HG03571 (cell line): Measurements from ENCODE around the gene FAM200C.
"Not testable (repeated sequence)": the region's sequence is repeated elsewhere in the genome, so short reads cannot be mapped to it uniquely, and the experiment has no call there.

ENCODE experiments used
- ATAC-seq: cut with Tn5 transposase; IDR thresholded peaks from one replicate; pipeline ENCODE4 v1.9.1; 2021; ENCODE audit not compliant: unreplicated experiment

Gene FAM200C

DNA sequence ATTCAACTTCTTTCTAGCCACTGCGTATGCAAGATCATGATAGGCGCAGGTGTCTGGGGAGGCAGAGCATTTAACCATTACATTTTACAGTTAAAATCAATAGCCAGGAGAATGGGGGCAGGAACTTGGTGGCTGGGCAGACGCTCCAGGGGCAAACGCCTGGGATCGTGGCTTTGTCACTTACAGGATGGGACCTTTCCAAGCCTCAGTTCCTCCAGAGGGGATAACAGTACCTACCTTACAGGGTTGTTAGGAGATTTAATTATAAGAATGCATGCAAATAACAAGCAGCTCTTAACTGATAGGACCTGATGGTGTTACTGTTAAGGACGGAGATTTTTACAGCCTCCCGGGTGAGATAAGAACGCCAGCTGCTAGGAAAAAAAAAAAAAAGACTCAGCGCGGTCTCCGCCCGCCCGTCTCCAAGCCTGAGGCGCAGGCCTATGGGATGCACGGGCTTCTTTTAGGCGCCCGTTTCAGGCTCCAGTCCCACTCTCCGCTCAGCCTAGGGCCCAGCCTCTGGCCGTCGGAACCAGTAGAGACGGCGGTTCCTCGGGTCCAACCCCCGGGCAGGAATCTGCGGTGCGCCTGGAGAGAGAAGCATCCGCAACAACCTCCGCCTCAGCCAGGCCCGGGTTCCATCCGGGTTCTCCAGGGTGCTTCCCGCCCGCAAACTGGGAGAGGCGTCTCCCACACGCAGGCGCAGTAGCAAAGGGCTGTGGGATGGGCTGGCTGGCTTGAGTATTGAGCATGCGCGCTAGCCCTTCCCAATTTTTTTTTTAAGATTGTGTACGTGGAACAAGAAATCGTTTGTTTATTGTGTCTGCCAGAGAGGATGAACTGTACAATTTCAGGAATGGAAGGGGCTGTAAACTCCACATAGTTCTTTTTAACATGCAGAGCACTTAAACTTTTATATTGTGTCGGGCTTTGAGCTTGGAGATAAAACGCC lies at the start of gene FAM200C:
FAM200C (minus strand) TSS at position 653 of the 952 bp plus-strand sequence. CDS start 4,564 bp downstream, outside the sequence.
- ATAC-seq = peak; percentile 82

- no peak for ATAC-seq
These were observed 49.6 kb upstream of the FAM200C start for GRCh38 chr5:160449458-160449857.

GRCh38 chr5:160448886-160449285 lies 49.0 kb upstream of the FAM200C start:
- no peak for ATAC-seq

- no peak for ATAC-seq
These were observed 45.9 kb upstream of the FAM200C start for GRCh38 chr5:160445751-160446150.

- peak; percentile 36 for ATAC-seq
These were observed 45.3 kb upstream of the FAM200C start for GRCh38 chr5:160445132-160445531.

DNA sequence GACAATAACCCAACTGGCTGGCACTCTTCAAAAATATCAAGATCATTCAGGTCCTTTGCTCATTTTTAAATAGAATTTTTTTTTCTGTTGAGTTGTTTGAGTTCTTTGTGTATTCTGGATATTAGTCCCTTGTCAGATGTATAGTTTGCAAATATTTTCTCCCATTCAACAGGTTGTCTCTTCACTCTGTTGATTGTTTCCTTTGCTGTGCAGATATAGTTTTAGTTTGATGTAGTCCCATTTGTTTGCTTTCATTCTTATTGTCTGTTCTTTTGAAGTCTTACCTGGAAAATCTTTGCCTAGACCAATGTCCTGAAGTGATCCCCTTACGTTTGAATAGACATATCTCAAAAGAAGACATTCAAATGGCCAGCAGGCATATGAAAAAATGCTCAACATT lies 44.6 kb upstream of the FAM200C start:
- ATAC-seq = no peak

DNA sequence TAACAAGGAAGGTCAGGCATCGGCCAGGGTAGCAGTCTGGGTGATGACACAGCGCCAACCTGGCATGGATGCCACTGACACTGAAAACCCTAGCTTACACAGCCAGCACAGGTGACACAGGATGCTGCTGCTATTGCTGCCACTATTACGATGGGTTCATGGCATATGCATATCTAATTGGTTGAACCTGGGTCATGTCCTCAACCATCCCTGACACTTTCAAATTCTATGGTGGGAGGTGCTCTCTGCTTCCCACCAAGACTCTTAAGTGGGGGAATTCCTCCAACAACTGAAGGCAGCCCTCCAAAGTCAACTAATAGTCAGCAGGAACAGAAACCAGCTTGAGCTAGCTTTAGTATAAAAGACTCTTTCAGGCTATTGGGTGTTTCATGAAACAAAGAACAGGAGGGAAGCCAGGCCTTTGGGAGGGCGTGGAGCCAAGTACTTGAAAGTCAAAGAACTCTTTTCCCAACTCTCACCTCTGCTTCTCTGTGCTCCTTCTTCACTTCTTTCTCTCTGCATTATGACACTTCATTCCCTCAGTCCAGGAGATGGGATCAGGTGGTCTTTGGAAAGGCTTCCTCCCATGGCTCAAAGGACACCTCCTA lies 43.1 kb upstream of the FAM200C start:
- ATAC-seq = no peak

DNA sequence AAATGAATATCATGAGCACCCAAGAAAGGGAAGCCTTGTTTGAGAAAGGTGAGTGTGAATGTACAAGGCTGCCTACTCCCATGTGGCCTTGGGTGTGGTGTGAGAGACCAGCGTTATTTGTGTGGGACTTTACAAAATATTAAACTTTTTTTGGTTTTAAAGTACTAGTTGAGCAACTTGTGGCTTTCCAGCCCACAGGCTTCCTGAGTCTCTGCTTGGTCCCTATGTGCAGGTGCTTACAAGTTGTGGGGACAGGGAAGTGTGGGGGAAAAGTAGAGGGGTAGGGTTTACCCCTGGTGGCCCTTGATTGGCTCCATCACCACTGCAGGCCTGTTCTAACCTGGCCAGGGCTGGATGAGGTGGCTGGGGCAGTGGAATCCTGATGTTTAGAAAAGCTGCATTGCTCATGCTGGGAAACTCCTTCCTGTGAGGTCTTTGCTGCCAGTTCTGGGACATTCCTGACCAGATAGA lies 41.5 kb upstream of the FAM200C start:
- peak; percentile 29 for ATAC-seq

DNA sequence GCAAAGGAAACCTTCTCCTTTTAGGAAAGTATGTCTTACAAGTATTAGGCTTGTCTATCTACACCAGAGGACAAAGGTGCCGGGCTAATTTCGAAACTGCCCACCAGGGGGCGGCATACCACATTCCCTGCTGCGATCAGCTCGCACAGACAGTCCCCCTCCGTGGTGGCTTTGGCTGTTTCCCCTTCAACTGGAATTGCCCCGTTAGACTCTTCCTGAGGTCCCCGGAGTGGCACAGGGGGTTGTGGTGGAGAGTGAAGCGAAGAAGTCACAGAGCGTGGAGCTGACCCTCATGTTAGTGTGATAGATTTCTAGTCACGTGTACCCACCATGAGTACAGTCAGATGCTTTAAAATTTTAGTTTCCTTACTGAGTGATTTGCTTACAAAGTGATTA lies 39.3 kb upstream of the FAM200C start:
- peak; percentile 55 for ATAC-seq

DNA sequence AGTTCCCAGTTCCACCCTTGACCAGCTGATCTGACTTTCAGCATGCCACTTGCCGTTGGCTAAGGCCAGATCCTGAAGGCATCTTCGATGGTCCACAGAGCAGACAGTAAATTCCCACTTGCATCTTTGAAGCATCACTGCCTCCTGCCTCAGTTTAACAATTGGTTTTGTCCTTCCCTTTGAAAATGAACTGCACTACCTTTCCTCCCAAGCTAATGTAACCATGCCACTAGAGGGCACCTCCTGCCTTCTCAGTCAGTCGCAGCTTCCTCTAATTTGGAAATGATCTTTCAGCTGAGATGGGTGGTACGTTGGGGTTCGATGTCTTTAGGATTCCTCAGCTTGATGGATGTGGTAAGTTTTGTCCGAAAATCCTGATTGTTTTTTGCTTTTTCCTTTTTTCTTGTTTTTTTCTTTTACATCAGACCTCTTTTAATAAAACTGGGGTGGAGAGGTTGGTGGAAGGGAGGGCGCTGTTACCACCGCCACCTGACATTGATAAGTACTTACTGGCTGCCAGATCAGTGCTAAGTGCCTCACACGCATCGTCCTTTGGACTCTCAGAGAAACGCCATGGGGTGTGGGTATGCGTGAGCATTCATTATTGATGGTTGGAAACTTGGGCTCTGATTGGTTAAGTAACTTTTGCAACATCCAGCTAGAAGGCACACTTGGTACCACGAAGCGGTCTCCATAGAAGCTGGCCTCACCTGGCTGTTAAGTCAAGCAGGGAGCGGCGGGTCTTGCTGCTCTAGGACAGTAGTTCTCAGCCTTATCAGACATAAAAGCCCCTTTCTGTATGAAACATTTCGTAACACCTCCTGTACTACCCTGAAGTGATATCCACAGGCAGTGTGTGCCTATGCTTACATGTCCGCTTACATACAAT lies 38.7 kb upstream of the FAM200C start:
- ATAC-seq = peak; percentile 28

GRCh38 chr5:160437271-160437670 lies 37.4 kb upstream of the FAM200C start:
- no peak for ATAC-seq

GRCh38 chr5:160436661-160437060 lies 36.8 kb upstream of the FAM200C start:
- not testable (repeated sequence) for ATAC-seq

DNA sequence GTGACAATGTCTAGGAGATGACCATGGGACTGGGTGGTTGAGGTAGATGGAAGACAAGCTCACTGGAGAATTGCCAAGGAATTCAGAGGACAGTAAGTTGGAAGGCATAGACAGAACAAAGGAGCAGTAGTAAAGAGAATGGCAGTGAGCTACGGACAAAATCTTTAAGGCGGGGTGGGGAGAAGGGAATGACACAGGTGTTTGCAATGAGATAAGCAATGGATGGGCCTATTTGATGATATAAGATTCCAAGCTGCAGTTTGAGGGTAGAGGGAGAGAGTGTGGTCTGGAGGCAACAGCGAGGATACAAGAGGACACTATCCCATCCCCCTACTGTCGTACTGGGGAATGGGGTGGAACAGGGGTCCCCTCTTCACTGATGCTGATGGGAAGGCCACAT lies 36.2 kb upstream of the FAM200C start:
- ATAC-seq = no peak

GRCh38 chr5:160435532-160435931 lies 35.7 kb upstream of the FAM200C start:
- ATAC-seq = no peak

DNA sequence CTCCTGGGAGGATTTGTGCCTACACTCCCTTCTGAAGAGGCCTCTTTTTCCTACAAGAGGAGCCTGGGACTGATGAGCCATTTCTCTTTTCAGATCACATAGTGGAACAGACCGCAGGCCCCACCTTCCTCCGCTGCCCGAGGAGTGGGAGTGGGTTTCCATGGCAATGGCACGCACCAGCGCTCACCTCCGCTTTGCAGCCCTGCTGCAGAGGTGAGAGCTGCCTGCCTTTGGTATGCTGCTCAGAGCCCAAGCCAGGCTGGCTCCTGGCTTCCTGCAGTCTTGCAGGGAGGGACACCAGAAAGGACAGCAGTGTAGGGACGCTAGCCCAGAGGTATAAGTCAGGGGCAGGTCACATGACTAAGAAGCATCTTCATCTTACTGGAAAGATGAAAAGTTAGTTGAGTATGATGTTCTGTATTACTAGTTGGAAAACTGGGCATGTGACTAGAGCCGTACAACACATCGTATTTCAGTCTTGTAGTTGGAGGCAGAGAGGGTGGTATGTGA lies 34.2 kb upstream of the FAM200C start:
- peak; percentile 84 for ATAC-seq

GRCh38 chr5:160432787-160433186 lies 32.9 kb upstream of the FAM200C start:
- no peak for ATAC-seq

GRCh38 chr5:160432196-160432595 lies 32.3 kb upstream of the FAM200C start:
- ATAC-seq = no peak

DNA sequence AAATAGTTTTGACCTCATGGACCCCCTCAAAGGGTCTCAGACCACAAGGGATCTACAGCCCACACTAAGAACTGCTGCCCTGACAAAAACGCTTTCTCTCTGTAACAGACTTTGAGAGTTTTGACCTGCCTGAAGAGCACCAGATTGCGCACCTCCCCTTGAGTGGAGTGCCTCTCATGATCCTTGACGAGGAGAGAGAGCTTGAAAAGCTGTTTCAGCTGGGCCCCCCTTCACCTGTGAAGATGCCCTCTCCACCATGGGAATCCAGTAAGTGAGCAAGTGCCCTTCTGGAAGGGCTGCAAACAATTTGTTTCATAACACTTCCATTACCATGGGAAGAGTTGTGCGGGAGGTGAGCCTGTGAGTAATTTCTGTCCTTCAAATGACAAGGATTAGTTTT lies 27.8 kb upstream of the FAM200C start:
- ATAC-seq = no peak

DNA sequence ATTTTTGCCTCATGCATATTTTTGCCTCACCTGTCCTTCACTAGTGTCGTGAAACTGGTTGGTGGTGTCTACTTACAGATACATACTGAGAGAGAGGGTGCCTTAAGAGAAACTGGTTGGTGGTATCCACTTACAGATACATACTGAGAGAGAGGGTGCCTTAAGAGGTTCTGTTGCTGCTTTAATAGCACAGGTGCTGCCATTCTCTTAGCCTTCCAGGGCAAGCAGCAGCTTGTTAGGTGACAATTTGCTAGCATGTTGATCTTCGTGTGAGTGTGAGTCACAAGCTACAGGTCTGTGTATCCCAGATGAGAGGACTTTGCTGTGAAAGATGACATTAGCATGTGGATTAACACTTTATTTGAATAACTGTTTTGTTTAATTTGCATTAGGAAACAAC lies 23.2 kb upstream of the FAM200C start:
- no peak for ATAC-seq

GRCh38 chr5:160421625-160422258 lies 21.9 kb upstream of the FAM200C start, which contains the start of gene PTTG1:
PTTG1 (plus strand) TSS chr5:160421855; CDS start chr5:160422313, 458 bp downstream.
- peak; percentile 69 for ATAC-seq

DNA sequence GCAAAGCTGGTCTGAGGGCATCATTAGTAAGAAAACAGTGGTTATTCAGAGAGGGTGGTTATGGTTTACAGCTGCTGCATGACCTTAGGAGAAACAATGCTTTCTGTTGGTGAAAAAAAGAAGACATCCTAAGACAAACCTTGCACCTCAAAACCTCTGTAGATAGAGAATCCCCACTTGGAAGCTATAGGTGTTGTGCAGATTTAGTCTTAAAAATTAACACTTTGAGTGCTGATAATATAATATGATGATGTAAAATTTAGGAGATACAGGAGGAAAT lies 20.4 kb upstream of the FAM200C start:
- no peak for ATAC-seq
